ENCODE results near the gene ZKSCAN3.
"Not testable (repeated sequence)": the region's sequence is repeated elsewhere in the genome, so short reads cannot be mapped to it uniquely, and the experiment has no call there.

The ZKSCAN3 gene

GRCh38 chr6:28377879-28378278 is 28.1 kb downstream of the ZKSCAN3 start:
- DNase-seq = no peak

- no peak for DNase-seq
Observed at GRCh38 chr6:28378644-28379043, 28.9 kb downstream of the ZKSCAN3 start.

- no peak for DNase-seq
Observed at GRCh38 chr6:28380381-28380780, 30.6 kb downstream of the ZKSCAN3 start.

- DNase-seq = peak; percentile 92
Observed at GRCh38 chr6:28383235-28384142, 33.7 kb downstream of the ZKSCAN3 start.

GRCh38 chr6:28384143-28384533 is 34.4 kb downstream of the ZKSCAN3 start:
- no peak for DNase-seq

GRCh38 chr6:28390688-28391087 is 40.9 kb downstream of the ZKSCAN3 start:
- DNase-seq = no peak

- peak; percentile 55 for DNase-seq
Observed at GRCh38 chr6:28393912-28394662, 44.3 kb downstream of the ZKSCAN3 start.

GRCh38 chr6:28395918-28396317 is 46.2 kb downstream of the ZKSCAN3 start:
- no peak for DNase-seq

GRCh38 chr6:28399350-28400121 is 49.8 kb downstream of the ZKSCAN3 start, which contains the start of gene ZSCAN12:
ZSCAN12 (minus strand) TSS chr6:28399747; CDS start chr6:28398405, 1,342 bp downstream.
- peak; percentile 97 for DNase-seq

GRCh38 chr6:28400122-28400451 is 50.3 kb downstream of the ZKSCAN3 start:
- no peak for DNase-seq

GRCh38 chr6:28401172-28401571 is 51.4 kb downstream of the ZKSCAN3 start:
- no peak for DNase-seq

- DNase-seq = no peak
Observed at GRCh38 chr6:28402197-28402596, 52.5 kb downstream of the ZKSCAN3 start.

GRCh38 chr6:28403923-28404322 is 54.2 kb downstream of the ZKSCAN3 start:
- DNase-seq = not testable (repeated sequence)

GRCh38 chr6:28407401-28407800 is 57.7 kb downstream of the ZKSCAN3 start:
- DNase-seq = no peak

- no peak for DNase-seq
Observed at GRCh38 chr6:28408076-28408802, 58.5 kb downstream of the ZKSCAN3 start.

- no peak for DNase-seq
Observed at GRCh38 chr6:28410767-28411166, 61.0 kb downstream of the ZKSCAN3 start.

GRCh38 chr6:28413681-28414080 is 63.9 kb downstream of the ZKSCAN3 start:
- no peak for DNase-seq

All from hematopoietic multipotent progenitor cell treated with erythropoietin and hydrocortisone succinate and interleukin-3 and kit ligand, for 6 days (in vitro differentiated cells).